ENCODE data around the gene SNAI3. TPM values are rescaled to one million over a fixed set of nuclear protein-coding genes. Genes with fewer than 3 reads are reported as not detected.

SNAI3 gene
- total and polyA plus RNA-seq, 9 of the 15 experiments (the other 6 are each of a cell fraction or from before 2014, with no cell fraction given), result 0.04 to 4.1 (median 0.80) TPM; not detected in 1

DNA sequence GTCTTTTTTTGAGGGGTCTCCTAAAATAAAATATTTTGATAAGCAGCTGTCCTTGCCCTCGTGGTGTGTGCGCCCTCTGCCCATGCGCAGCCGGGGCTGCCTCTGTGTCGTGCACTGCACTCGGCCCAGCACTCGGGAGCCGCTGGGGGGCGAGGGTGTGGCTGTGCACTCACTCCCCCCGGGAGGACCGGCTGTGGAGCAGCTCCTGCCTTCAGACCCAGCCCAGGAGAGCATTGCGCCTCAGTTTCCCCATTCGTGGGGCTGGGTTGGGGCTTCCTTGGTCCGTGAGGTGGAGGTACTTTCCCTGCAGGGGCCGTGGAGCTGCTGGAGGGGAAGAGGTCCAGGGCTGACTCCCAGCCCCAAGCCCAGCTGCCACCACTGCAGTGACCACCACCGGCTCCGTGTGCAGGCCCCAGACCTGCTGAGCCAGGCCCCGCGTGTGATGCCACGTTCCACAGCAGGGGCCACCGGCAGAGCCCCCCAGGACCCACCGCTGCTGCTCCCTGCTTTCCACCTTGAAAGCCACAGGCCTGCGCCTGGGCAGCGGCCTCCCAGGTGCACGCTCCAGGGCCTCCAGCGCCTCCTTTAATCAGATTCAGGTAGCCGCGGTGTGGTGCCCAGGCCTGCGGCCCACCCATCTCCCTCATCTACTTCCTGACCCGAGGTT lies 54.3 kb downstream of the SNAI3 start (continued):
- no peak for TF ChIP-seq PCBP2 (IDR thresholded peaks at IDR 0.05; ENCODE audit: low read depth, low read length, poor library complexity, severe bottlenecking)
- TF ChIP-seq CBX3 (IDR thresholded peaks at IDR 0.05; ENCODE audit: borderline replicate concordance in 1 of 2, low read length in 2 of 2), result no peak
- no peak for TF ChIP-seq ILF3 (IDR thresholded peaks at IDR 0.05; ENCODE audit: borderline replicate concordance)
- no peak for TF ChIP-seq POLR2H (tag; IDR thresholded peaks at IDR 0.05; ENCODE audit: low read depth)
- no peak for TF ChIP-seq FOXJ3 (CRISPR knock-in tag; IDR thresholded peaks at IDR 0.05)
- no peak for TF ChIP-seq NR2C1 (IDR thresholded peaks at IDR 0.05)
- TF ChIP-seq NR2C1 (tag; IDR thresholded peaks at IDR 0.05), result no peak
- TF ChIP-seq ZNF740 (CRISPR knock-in tag; IDR thresholded peaks at IDR 0.05), result no peak
- TF ChIP-seq ZNF740 (tag; IDR thresholded peaks at IDR 0.05), result no peak
- no peak for TF ChIP-seq ID3 (CRISPR knock-in tag; IDR thresholded peaks at IDR 0.05)
- TF ChIP-seq ID3 (tag; IDR thresholded peaks at IDR 0.05), result no peak

All from K562 (cell line).